ENCODE measurements around the gene FFAR2. TPM values are rescaled to one million over a fixed set of nuclear protein-coding genes. Genes with fewer than 3 reads are reported as not detected.

FFAR2 gene
- total RNA-seq, 1 experiment from 2014 or later: not detected

DNA sequence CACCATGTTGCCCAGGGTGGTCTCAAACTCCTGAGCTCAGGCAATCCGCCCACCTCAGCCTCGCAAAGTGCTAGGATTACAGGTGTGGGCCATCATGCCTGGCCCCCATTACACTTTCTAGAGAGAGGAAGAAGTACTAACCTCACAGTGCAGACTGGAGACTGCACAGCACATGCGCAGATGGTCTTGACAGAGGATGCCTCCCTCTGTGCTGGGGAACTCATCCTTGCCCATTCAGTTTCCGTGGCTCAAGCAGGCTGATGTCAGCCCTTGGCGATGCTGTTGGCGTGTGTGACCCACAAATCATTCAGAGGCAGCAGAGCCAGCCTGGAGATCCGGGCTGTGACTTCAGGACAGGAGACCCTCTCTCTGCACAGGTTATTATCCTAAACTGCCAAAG lies 14.6 kb upstream of the FFAR2 start:
- POLR2A ChIA-PET: no interaction called here
- Histone ChIP-seq H3K9me2 (ENCODE audit: insufficient read depth) (no peaks in the 10 kb centered on the region), H2AFZ (ENCODE audit: low read depth, low read length, poor library complexity, severe bottlenecking) (no peak overlapping the region), H4K20me1 (ENCODE audit: insufficient read depth) (no peaks in the 10 kb centered on the region), H3K4me3 (replicated peaks in 1 of 2; ENCODE audit: low read depth in 1 of 2, low read length in 2 of 2) (no peak overlapping the region), H3K79me2 (ENCODE audit: insufficient read depth, low read length) (no peaks in the 10 kb centered on the region), H3K9ac (ENCODE audit: low read length) (no peak overlapping the region), H3K27ac (ENCODE audit: low read depth, low read length) (no peak overlapping the region), H3K4me1 (ENCODE audit: control insufficient read depth in 1 of 2, insufficient read depth in 2 of 2, low read length in 2 of 2) (peaks cover 0 to 16% of the 10 kb centered on the region in 2 experiments; a peak in 3 of 4 replicates), H3K9me3 (ENCODE audit: control insufficient read depth in 1 of 2, insufficient read depth in 1 of 2, low read depth in 1 of 2, low read length in 2 of 2) (no peaks in the 10 kb centered on the region), H3K4me2 (ENCODE audit: low read length) (no peak overlapping the region), H3K27me3 (ENCODE audit: insufficient read depth, low read length) (peaks cover 4% of the 10 kb centered on the region; the same call in 1 of the 2 replicates), H3K36me3 (ENCODE audit: control insufficient read depth in 1 of 2, insufficient read depth in 2 of 2, low read length in 2 of 2) (no peaks in the 10 kb centered on the region)
- ATAC-seq: no peak
- TF ChIP-seq EZH2 (IDR thresholded peaks at IDR 0.05): no peak
- TF ChIP-seq SP1 (IDR thresholded peaks at IDR 0.05; ENCODE audit: low read depth): no peak
- no peak for TF ChIP-seq EZH2phosphoT487 (IDR thresholded peaks at IDR 0.05; ENCODE audit: borderline replicate concordance)
- no peak for TF ChIP-seq TCF7L2 (IDR thresholded peaks at IDR 0.05; ENCODE audit: borderline replicate concordance, extremely low read depth, insufficient read depth, insufficient read length)
- no peak for TF ChIP-seq RAD21 (IDR thresholded peaks at IDR 0.05; ENCODE audit: low read depth)
- no peak for TF ChIP-seq CBX3 (IDR thresholded peaks at IDR 0.05; ENCODE audit: low read depth)
- no peak for TF ChIP-seq REST (IDR thresholded peaks at IDR 0.05; ENCODE audit: low read depth)
- TF ChIP-seq EGR1 (IDR thresholded peaks at IDR 0.05; ENCODE audit: low read depth): no peak
- no peak for TF ChIP-seq ZNF274 (IDR thresholded peaks at IDR 0.05; ENCODE audit: low read depth, low read length)
- TF ChIP-seq ZFX (IDR thresholded peaks at IDR 0.05): no peak
- TF ChIP-seq, protein P1, sequence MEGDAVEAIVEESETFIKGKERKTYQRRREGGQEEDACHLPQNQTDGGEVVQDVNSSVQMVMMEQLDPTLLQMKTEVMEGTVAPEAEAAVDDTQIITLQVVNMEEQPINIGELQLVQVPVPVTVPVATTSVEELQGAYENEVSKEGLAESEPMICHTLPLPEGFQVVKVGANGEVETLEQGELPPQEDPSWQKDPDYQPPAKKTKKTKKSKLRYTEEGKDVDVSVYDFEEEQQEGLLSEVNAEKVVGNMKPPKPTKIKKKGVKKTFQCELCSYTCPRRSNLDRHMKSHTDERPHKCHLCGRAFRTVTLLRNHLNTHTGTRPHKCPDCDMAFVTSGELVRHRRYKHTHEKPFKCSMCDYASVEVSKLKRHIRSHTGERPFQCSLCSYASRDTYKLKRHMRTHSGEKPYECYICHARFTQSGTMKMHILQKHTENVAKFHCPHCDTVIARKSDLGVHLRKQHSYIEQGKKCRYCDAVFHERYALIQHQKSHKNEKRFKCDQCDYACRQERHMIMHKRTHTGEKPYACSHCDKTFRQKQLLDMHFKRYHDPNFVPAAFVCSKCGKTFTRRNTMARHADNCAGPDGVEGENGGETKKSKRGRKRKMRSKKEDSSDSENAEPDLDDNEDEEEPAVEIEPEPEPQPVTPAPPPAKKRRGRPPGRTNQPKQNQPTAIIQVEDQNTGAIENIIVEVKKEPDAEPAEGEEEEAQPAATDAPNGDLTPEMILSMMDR (IDR thresholded peaks at IDR 0.05 in 2 of 3, conservative IDR thresholded peaks at IDR 0.05 in 1 of 3; ENCODE audit: borderline replicate concordance in 1 of 3, insufficient read depth in 1 of 3, low read depth in 2 of 3, low read length in 2 of 3): no peak
- TF ChIP-seq, protein P2, sequence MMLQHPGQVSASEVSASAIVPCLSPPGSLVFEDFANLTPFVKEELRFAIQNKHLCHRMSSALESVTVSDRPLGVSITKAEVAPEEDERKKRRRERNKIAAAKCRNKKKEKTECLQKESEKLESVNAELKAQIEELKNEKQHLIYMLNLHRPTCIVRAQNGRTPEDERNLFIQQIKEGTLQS (IDR thresholded peaks at IDR 0.05): no peak
- TF ChIP-seq FOSL1 (IDR thresholded peaks at IDR 0.05; ENCODE audit: low read depth): no peak
- no peak for TF ChIP-seq SIN3A (IDR thresholded peaks at IDR 0.05; ENCODE audit: low read depth)
- TF ChIP-seq, protein P3, sequence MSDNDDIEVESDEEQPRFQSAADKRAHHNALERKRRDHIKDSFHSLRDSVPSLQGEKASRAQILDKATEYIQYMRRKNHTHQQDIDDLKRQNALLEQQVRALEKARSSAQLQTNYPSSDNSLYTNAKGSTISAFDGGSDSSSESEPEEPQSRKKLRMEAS (IDR thresholded peaks at IDR 0.05): no peak
- TF ChIP-seq YY1 (IDR thresholded peaks at IDR 0.05; ENCODE audit: extremely low read depth, insufficient replicate concordance, low read depth, low read length): no peak
- no peak for TF ChIP-seq POLR2AphosphoS5 (IDR thresholded peaks at IDR 0.05; ENCODE audit: low read depth, low read length)
- RAD21 ChIA-PET (ENCODE audit: low non-redundant PET in 1 of 2, low total read pairs in 2 of 2, uncharacterized antibody in 2 of 2, unreplicated experiment in 2 of 2): no interaction called here
- DNase-seq (ENCODE audit: low read depth, low spot score): no peak
- intact Hi-C loops (cut with micrococcal nuclease): no loop called here
- no TSS peak for BruUV-seq (replicated peaks)
- CTCF ChIA-PET: no interaction called here
